Liver (tissue), 9 donors: ENCODE data around the gene FOXK2. TPM values are rescaled to one million over a fixed set of nuclear protein-coding genes. Genes with fewer than 3 reads are reported as not detected.
A peak's percentile ranks its signal among the peaks of the same experiment; 100 is the strongest.
"Not testable (repeated sequence)": the region's sequence is repeated elsewhere in the genome, so short reads cannot be mapped to it uniquely, and the experiment has no call there.

Source experiments
- DNase-seq: peaks from one replicate; pipeline ENCODE4 v3.0.0-alpha.2; 2017; ENCODE audit warnings: low spot score
- H3K27ac ChIP-seq, 2 donors: one replicate each; pipeline ENCODE4 v1.7.0; 2013; ENCODE audit warnings: inconsistent platforms in 2 of 2, low read length in 2 of 2, control low read depth in 1 of 2, low read depth in 1 of 2, mild to moderate bottlenecking in 1 of 2
- H3K27me3 ChIP-seq, 4 donors: one replicate each; pipeline versions ENCODE4 v1.6.1 to v1.7.0; 2013; ENCODE audit warnings: low read length in 3 of 4, inconsistent platforms in 1 of 4, mild to moderate bottlenecking in 1 of 4, moderate library complexity in 1 of 4; ENCODE audit not compliant: control insufficient read depth in 4 of 4, insufficient read depth in 4 of 4
- H3K36me3 ChIP-seq, 4 donors: one replicate each; pipeline versions ENCODE4 v1.6.1 to v1.7.0; 2013; ENCODE audit warnings: low read length in 3 of 4, mild to moderate bottlenecking in 3 of 4, low read depth in 1 of 4, moderate library complexity in 1 of 4; ENCODE audit not compliant: control insufficient read depth in 4 of 4, insufficient read depth in 3 of 4
- H3K4me1 ChIP-seq, 4 donors: one replicate each; pipeline versions ENCODE4 v1.6.1 to v1.7.0; 2013; ENCODE audit warnings: low read length in 3 of 4, mild to moderate bottlenecking in 3 of 4, moderate library complexity in 1 of 4; ENCODE audit not compliant: control insufficient read depth in 4 of 4, insufficient read depth in 4 of 4
- H3K4me3 ChIP-seq, 3 donors: one replicate each; pipeline versions ENCODE4 v1.6.1 to v1.7.0; 2013; ENCODE audit warnings: low read length in 3 of 3, control low read depth in 1 of 3, low read depth in 1 of 3, mild to moderate bottlenecking in 1 of 3
- H3K9ac ChIP-seq, 2 donors: one replicate each; pipeline ENCODE4 v1.7.0; 2013; ENCODE audit warnings: low read length in 2 of 2, mild to moderate bottlenecking in 2 of 2, moderate library complexity in 2 of 2, control low read depth in 1 of 2, low read depth in 1 of 2
- H3K9me3 ChIP-seq, 4 donors: one replicate each; pipeline versions ENCODE4 v1.6.1 to v1.7.0; 2013; ENCODE audit warnings: low read length in 3 of 4; ENCODE audit not compliant: control insufficient read depth in 4 of 4
- EGR1 ChIP-seq, 2 donors: IDR thresholded peaks; 2 replicates each; pipeline ENCODE4 v1.6.1; 2016 to 2018; ENCODE audit warnings: antibody characterized with exemption in 2 of 2, low read depth in 2 of 2
- FOXA1 ChIP-seq: IDR thresholded peaks from 2 replicates; pipeline ENCODE4 v1.6.1; 2016; ENCODE audit warnings: antibody characterized with exemption
- FOXA2 ChIP-seq: IDR thresholded peaks from 2 replicates; pipeline ENCODE4 v1.6.1; 2016; ENCODE audit warnings: antibody characterized with exemption
- GABPA ChIP-seq, 2 donors: IDR thresholded peaks in 1 of 2; conservative IDR thresholded peaks in 1 of 2; 2 replicates each; pipeline ENCODE4 v1.6.1; 2016; ENCODE audit warnings: antibody characterized with exemption in 2 of 2, mild to moderate bottlenecking in 1 of 2, moderate library complexity in 1 of 2
- HNF4A ChIP-seq, 2 donors: conservative IDR thresholded peaks; 2 replicates each; pipeline ENCODE4 v1.6.1; 2016; ENCODE audit warnings: antibody characterized with exemption in 2 of 2, mild to moderate bottlenecking in 2 of 2
- HNF4G ChIP-seq: IDR thresholded peaks from 2 replicates; pipeline ENCODE4 v1.6.1; 2016; ENCODE audit warnings: antibody characterized with exemption
- JUND ChIP-seq, 2 donors: IDR thresholded peaks; 2 replicates each; pipeline ENCODE4 v1.6.1; 2016; ENCODE audit warnings: antibody characterized with exemption in 2 of 2
- NR2F2 ChIP-seq: IDR thresholded peaks from 2 replicates; pipeline ENCODE4 v1.6.1; 2016; ENCODE audit warnings: antibody characterized with exemption
- RAD21 ChIP-seq, 2 donors: IDR thresholded peaks; 2 replicates each; pipeline ENCODE4 v1.6.1; 2016; ENCODE audit warnings: antibody characterized with exemption in 2 of 2, mild to moderate bottlenecking in 2 of 2
- RXRA ChIP-seq, 2 donors: IDR thresholded peaks; 2 replicates each; pipeline ENCODE4 v1.6.1; 2017 to 2018; ENCODE audit warnings: antibody characterized with exemption in 2 of 2, mild to moderate bottlenecking in 1 of 2
- SP1 ChIP-seq: IDR thresholded peaks from 2 replicates; pipeline ENCODE4 v1.6.1; 2018; ENCODE audit warnings: antibody characterized with exemption, mild to moderate bottlenecking
- TAF1 ChIP-seq: conservative IDR thresholded peaks from 2 replicates; pipeline ENCODE4 v1.6.1; 2016; ENCODE audit warnings: antibody characterized with exemption, mild to moderate bottlenecking
- YY1 ChIP-seq: IDR thresholded peaks from 2 replicates; pipeline ENCODE4 v1.6.1; 2016; ENCODE audit warnings: antibody characterized with exemption, mild to moderate bottlenecking
- WGBS: extraction: QIAGEN DNeasy Blood & Tissue Kit; methylation state at CpG from one replicate; pipeline ENCODE4 v1.1.7; 2013; 5-methylcytosine and 5-hydroxymethylcytosine counted together
- polyA plus RNA-seq, 2 donors: library from polyadenylated mRNA; stranded (reverse) in 1 of 2; unstranded in 1 of 2; fragments of 200-250 nt in 1 of 2; fragments of >200 nt in 1 of 2; fragmentation: Nextera tagmentation in 1 of 2; extraction: Ambion mirVana in 1 of 2; gene quantifications; one replicate each; pipeline versions ENCODE4 v1.2.1 to v1.2.3, GENCODE V29; 2013 to 2015
- total RNA-seq, 2 donors: library from RNA; depleted of rRNA; stranded (reverse); fragments of >200 nt; gene quantifications; one replicate each; pipeline ENCODE4 v1.2.3, GENCODE V29; 2014
- TF ChIP-seq, protein P1 (sequence below): IDR thresholded peaks from 2 replicates; pipeline ENCODE4 v1.6.1; 2016; ENCODE audit warnings: antibody characterized with exemption, mild to moderate bottlenecking
- TF ChIP-seq, protein P2 (sequence below): fragments of 150-350 bp; IDR thresholded peaks from 2 replicates; pipeline ENCODE4 v1.5.1; 2017; ENCODE audit warnings: improper control_type of control experiment, low read depth, low read length; ENCODE audit not compliant: missing input control
- TF ChIP-seq, protein P3 (sequence below): IDR thresholded peaks from 2 replicates; pipeline ENCODE4 v1.6.1; 2016; ENCODE audit warnings: antibody characterized with exemption
- TF ChIP-seq, protein P4 (sequence below): IDR thresholded peaks from 2 replicates; pipeline ENCODE4 v1.6.1; 2016; ENCODE audit warnings: antibody characterized with exemption
- TF ChIP-seq, protein P5 (sequence below): IDR thresholded peaks from 2 replicates; pipeline ENCODE4 v1.6.1; 2016; ENCODE audit warnings: antibody characterized with exemption
- donor health status: healthy.
- donor health status: healthy.
- donor health status: healthy.
- donor health status: healthy.
- donor health status: healthy.

Gene FOXK2
- total and polyA plus RNA-seq, 4 donors = 3.1 to 16.2 (median 10.8) TPM

DNA sequence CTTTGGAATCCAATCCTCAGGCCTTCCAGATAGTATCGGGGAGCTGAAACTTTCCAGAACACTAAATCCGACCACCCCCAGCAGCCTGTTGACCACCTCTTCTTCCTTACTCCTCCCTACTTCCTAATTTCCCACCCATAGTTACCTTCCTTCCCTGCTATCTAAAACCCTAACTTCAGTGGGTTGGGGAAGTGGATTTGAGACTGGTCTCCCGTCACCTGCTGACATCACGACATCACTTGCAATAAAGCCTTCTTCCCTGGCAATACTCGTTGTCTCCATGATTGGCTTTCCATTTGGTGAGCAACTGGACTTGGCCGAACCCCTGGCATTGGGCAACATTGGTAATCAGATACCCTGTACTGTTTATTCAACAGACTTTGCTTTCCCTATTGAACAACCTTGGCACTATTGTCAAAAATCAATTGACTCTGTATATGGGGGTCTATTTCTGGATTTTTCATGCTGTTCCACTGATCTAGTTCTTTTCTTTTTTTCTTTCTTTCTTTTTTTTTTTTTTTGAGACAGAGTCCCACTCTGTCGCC lies 11.8 kb upstream of the FOXK2 start:
- WGBS = 56% methylated on average over 7 of the region's 7 CpGs
- TF ChIP-seq YY1 (peak; percentile 95), TAF1 (no peak), RAD21 (IDR thresholded peaks at IDR 0.05) (peak; percentile 25 to 45), HNF4G (peak; percentile 61), GABPA (IDR thresholded peaks at IDR 0.05 in 1 of 2, conservative IDR thresholded peaks at IDR 0.05 in 1 of 2) (peak in 1 of 2 donors; percentile 39), NR2F2 (no peak), SP1 (peak; percentile 84), JUND (IDR thresholded peaks at IDR 0.05) (peak in 1 of 2 donors; percentile 44), FOXA2 (peak; percentile 90), EGR1 (IDR thresholded peaks at IDR 0.05; ENCODE audit: low read depth in 2 of 2) (peak in 1 of 2 donors; percentile 52), RXRA (IDR thresholded peaks at IDR 0.05) (peak; percentile 85 to 92), HNF4A (conservative IDR thresholded peaks at IDR 0.05) (peak; percentile 84 to 88), FOXA1 (peak; percentile 83)
- TF ChIP-seq, protein P1, sequence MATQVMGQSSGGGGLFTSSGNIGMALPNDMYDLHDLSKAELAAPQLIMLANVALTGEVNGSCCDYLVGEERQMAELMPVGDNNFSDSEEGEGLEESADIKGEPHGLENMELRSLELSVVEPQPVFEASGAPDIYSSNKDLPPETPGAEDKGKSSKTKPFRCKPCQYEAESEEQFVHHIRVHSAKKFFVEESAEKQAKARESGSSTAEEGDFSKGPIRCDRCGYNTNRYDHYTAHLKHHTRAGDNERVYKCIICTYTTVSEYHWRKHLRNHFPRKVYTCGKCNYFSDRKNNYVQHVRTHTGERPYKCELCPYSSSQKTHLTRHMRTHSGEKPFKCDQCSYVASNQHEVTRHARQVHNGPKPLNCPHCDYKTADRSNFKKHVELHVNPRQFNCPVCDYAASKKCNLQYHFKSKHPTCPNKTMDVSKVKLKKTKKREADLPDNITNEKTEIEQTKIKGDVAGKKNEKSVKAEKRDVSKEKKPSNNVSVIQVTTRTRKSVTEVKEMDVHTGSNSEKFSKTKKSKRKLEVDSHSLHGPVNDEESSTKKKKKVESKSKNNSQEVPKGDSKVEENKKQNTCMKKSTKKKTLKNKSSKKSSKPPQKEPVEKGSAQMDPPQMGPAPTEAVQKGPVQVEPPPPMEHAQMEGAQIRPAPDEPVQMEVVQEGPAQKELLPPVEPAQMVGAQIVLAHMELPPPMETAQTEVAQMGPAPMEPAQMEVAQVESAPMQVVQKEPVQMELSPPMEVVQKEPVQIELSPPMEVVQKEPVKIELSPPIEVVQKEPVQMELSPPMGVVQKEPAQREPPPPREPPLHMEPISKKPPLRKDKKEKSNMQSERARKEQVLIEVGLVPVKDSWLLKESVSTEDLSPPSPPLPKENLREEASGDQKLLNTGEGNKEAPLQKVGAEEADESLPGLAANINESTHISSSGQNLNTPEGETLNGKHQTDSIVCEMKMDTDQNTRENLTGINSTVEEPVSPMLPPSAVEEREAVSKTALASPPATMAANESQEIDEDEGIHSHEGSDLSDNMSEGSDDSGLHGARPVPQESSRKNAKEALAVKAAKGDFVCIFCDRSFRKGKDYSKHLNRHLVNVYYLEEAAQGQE = peak; percentile 64
- TF ChIP-seq, protein P2, sequence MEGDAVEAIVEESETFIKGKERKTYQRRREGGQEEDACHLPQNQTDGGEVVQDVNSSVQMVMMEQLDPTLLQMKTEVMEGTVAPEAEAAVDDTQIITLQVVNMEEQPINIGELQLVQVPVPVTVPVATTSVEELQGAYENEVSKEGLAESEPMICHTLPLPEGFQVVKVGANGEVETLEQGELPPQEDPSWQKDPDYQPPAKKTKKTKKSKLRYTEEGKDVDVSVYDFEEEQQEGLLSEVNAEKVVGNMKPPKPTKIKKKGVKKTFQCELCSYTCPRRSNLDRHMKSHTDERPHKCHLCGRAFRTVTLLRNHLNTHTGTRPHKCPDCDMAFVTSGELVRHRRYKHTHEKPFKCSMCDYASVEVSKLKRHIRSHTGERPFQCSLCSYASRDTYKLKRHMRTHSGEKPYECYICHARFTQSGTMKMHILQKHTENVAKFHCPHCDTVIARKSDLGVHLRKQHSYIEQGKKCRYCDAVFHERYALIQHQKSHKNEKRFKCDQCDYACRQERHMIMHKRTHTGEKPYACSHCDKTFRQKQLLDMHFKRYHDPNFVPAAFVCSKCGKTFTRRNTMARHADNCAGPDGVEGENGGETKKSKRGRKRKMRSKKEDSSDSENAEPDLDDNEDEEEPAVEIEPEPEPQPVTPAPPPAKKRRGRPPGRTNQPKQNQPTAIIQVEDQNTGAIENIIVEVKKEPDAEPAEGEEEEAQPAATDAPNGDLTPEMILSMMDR = no peak
- TF ChIP-seq, protein P3, sequence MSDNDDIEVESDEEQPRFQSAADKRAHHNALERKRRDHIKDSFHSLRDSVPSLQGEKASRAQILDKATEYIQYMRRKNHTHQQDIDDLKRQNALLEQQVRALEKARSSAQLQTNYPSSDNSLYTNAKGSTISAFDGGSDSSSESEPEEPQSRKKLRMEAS = peak; percentile 62
- TF ChIP-seq, protein P4, sequence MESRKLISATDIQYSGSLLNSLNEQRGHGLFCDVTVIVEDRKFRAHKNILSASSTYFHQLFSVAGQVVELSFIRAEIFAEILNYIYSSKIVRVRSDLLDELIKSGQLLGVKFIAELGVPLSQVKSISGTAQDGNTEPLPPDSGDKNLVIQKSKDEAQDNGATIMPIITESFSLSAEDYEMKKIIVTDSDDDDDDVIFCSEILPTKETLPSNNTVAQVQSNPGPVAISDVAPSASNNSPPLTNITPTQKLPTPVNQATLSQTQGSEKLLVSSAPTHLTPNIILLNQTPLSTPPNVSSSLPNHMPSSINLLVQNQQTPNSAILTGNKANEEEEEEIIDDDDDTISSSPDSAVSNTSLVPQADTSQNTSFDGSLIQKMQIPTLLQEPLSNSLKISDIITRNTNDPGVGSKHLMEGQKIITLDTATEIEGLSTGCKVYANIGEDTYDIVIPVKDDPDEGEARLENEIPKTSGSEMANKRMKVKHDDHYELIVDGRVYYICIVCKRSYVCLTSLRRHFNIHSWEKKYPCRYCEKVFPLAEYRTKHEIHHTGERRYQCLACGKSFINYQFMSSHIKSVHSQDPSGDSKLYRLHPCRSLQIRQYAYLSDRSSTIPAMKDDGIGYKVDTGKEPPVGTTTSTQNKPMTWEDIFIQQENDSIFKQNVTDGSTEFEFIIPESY = peak; percentile 74
- TF ChIP-seq, protein P5, sequence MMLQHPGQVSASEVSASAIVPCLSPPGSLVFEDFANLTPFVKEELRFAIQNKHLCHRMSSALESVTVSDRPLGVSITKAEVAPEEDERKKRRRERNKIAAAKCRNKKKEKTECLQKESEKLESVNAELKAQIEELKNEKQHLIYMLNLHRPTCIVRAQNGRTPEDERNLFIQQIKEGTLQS = no peak
- Histone ChIP-seq H3K4me1 (peaks cover 0 to 8% (median 0%) of the 10 kb centered on the region in 4 donors), H3K27ac (peak overlapping the region; percentile 68 to 74), H3K36me3 (no peaks in the 10 kb centered on the region), H3K27me3 (no peaks in the 10 kb centered on the region), H3K9ac (no peak overlapping the region), H3K4me3 (no peak overlapping the region), H3K9me3 (no peaks in the 10 kb centered on the region)
- DNase-seq = no peak

DNA sequence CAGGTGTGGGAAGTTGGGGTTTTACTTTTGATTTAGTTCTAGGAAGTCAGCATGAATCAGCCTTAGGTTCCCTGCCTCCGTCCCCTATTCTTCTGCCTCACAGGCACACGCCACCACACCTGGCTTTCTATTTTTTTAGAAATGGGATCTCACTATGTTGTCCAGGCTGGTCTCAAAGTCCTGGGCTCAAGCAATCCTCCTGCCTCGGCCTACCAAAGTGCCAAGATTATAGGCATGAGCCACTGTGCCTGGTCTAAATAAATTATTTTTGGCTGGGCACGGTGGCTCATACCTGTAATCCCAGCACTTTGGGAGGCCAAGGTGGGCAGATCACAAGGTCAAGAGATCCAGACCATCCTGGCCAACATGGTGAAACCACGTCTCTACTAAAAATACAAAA lies 7.9 kb upstream of the FOXK2 start:
- H3K4me3 ChIP-seq, H3K9ac ChIP-seq, H3K9me3 ChIP-seq, H3K36me3 ChIP-seq, H3K27me3 ChIP-seq, DNase-seq, H3K4me1 ChIP-seq, H3K27ac ChIP-seq: not testable (repeated sequence)
- WGBS = 93% methylated on average over 5 of the region's 5 CpGs

DNA sequence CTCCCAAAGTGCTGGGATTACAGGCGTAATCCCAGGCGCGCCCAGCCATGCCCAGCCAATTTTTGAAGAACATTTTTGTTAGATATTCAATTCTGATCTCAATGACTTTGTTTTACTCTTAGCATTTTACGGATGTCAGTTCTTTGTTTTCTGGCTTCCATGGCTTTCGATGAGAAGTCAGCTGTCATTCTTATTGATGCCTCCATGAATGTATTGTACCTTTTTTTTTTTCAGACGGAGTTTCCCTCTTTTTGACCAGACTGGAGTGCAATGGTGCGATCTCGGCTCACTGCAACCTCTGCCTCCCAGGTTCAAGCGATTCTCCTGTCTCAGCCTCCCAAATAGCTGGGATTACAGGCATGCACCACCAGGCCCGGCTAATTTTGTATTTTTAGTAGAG lies 5.7 kb upstream of the FOXK2 start:
- H3K9me3 ChIP-seq, H3K9ac ChIP-seq, H3K27me3 ChIP-seq, H3K27ac ChIP-seq, H3K4me3 ChIP-seq, DNase-seq, H3K4me1 ChIP-seq, H3K36me3 ChIP-seq: not testable (repeated sequence)
- WGBS = 96% methylated on average over 10 of the region's 10 CpGs
